OCI-M2 (cell line): ENCODE measurements around the gene SLC9A7.

Experiments used
- DNase-seq: peaks from one replicate; lab custom pipeline; 2025; ENCODE audit not compliant: unreplicated experiment; lab: John Stamatoyannopoulos, UW

The SLC9A7 gene

DNA sequence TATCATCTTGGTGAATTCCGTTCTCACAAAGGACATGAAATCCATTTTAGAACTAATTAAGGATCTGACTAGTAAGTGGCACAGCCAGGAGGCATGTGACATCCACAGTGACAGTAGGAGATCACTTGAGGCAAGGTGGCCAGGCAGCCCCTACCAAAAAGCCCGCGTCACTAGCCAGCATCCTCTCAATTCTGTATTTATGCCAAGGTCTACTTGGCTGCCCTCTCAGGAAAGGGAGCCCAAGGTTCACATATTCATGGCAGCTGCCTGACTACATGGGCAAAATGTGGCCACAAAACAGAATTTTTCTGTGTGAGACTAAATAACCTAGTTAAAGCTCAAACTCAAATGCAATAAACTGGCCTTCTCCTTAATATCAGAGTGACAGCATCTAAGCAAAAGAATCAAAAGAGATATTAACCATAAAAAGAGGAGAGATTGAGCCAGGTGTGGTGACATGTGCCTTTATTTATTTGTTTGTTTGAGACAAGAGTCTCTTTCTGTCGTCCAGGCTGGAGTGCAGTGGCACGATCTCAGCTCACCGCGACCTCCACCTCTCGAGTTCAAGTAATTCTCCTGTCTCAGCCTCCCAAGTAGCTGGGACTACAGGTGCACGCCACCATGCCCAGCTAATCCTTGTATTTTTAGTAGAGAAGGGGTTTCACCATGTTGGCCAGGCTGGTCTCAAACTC is 51.5 kb downstream of the SLC9A7 start:
- no peak for DNase-seq

DNA sequence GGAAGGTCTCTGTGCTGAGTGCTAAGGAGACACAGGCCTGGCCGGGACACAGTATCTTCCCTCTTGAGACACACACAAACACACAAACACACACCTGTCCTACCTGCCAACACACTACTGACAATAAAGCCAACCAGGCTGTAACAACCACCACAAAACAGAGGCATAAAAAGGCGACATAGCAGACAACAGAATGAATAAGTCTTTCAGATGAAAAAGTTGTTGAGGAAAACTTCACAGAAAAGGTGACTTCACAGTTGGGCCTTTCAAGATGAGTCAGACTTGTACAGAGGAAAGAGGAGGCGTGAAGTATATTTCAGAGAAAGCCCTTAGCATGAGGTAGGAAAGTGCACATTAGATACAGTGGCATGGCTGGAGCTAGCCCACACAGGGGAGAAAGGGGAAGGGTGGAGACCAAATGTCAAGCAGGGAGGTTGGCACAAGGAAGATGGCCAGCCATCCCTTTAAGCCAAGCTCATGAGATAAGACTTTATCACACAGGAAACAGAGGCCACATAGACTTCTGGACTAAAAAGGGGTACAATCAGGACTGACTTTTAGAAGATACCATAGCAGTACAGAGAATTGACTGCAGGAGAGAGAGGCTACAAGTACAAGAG is 54.0 kb downstream of the SLC9A7 start:
- DNase-seq, result peak; percentile 62

DNA sequence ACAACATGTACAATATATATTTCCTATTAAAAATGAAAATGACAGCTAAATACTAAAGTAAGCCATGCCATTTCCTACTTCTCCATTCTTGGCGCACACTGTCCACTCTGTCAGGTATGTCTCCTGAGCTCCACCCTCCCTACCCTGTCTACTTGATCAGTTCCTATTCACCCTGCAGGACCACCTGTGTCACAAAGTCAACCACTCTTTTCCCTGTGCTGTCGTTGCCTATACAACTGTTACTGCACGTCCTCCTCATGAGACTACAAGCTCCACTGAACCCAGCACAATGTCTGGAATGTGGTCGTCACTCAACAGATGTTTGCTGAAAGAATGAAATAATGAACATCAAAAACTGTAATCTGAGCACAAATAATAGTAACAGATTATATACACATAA is 54.9 kb downstream of the SLC9A7 start:
- DNase-seq, result no peak

DNA sequence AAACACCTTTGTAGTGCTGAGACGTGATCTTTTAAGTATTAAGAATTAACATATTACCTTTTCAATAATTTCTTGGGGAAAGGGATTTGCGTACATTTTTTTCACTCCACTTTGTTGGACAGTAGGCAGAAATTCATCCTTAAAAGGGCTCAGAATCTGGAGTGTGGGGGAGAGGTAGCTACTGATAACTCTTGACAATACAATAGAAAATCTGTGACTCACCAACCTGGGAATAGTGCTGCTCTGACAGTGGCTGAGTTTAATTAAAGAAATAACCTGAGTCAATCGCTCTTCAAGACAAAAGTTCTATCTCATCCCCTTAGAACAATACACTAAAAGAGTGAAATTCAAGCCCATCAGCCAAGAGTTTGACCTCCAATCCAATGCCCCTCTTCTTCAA is 60.2 kb downstream of the SLC9A7 start:
- DNase-seq, result no peak

DNA sequence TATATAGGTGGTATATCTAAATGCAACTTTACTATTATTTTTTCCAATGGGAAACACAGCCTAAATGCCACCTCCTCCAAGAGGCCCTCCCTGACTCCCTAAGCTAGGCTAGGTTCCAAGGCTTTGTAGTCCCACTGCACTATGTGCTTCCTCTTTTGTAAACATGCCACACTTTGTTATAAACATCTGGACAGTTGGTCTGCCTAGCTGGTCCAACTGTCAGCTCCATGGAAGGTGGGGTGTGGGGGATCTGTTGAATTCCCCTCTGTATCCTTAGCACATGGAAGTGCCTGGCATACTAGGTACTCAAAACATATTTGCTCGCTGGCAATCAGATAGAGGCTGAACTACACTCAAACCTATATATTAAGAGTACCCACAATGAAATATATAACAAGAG is 63.4 kb downstream of the SLC9A7 start:
- no peak for DNase-seq

DNA sequence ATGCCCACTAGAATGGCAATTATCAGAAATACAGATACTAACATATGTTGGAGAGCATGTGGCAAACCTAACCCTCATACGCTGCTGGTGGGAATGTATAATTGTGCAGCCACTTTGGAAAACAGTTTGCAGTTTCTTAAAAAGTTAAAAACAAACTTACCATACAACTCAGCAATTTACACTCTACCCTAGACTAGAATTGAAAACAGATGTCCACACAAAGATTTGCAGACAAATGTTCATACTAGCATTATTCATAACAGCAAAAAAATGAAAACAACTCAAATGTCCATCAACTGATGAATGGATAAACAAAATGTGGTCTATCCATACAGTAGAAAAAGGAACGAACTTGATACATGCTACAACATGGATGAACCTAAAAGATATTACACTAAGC is 64.4 kb downstream of the SLC9A7 start:
- no peak for DNase-seq

DNA sequence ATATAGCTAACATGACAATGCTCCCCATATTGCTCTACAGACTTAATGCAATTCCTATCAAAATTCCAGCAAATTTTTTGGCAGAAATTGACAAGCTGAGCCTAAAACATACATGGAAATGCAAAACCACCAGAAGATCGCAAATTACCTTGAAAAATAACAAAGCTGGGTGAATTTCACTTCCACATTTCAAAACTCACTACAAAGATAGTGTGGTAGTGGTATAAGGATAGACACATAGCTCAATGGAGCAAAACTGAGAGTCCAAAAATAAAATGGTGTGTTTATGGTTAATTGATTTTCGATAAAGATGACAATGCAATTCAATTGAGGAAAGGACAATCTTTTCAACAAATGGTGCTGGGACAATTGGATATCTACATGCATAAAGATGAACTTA is 65.8 kb downstream of the SLC9A7 start:
- DNase-seq, result no peak

DNA sequence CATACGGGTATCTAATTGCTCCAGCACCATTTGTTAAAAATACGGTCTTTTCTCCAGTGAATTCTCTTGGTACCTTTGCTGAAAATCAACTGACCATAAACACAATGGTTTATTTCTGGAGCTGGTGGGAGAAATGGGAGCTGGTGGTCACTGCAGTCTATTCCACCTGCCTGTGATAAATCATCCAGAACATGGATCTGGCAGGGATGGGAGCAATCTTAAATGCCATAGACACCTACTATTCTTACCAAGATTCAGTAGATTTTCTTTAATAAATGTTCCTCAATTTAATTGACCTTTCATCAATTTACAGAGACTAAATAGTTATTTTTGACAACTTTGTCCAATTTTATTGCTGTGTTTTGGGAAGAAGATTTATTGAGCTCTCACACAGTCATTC is 68.1 kb downstream of the SLC9A7 start:
- DNase-seq, result no peak

DNA sequence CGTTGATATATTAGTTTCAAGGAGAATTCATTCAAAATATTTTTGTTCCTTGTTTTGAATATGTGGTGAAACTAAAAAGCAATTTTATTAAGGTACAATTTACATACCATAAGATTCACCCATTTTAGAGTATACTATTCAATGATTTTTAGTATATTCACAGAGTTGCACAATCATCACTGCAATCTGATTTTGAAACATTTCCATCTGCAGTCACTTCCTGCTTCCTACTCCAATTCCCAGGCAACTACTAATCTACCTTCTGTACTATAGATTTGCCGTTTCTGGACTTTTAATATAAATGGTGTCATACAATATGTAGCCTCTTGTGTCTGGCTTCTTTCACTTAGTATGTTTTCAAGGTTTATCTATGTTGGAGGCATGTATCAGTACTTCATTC is 71.3 kb downstream of the SLC9A7 start:
- DNase-seq, result no peak

DNA sequence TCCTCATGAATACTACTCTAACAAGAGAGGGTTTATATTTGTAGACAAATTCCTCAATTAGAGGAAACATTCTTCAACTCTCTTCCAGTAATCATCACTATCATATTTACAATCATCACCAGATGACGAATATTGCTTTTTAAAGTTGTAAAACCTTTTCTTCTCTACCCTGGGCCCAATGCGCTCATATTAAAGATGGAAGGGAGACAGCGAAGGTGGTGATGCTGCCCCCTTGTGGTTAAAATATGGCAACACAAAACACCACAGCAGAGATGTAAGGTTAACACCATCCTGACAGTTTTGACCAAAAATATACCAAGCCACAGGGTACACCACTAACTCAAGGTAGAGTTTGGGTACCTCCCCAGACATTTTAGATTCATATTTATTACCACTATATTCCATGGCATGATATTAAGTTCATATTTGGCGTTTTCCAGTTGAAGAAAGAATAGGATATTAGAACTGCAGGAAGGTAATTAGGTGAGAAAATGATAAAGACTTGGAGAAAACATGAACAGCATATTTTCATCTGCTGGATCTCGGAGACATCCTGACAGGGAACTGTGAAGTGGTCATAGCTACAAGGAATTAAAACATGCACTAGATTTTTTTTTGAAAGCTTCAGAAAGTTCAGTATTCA is 72.8 kb downstream of the SLC9A7 start:
- DNase-seq, result no peak

DNA sequence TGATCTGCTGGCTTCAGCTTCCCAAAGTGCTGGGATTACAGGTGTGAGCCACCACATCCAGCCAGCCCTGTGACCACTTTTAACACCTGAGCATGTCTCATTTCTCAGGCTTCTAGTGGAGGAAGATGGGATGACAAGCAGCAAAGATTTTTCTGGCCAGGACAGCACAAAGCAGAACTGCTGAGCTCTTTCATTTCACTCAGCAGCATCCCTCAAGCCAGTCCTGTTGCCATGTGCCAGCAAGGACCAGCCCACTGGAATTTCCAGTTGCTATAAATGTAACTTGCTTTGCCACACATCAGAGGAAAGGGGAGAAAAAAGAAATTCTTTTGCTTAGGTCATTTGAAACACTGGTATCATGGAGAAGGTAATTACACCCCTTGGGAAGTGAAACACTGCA is 75.9 kb downstream of the SLC9A7 start:
- no peak for DNase-seq

DNA sequence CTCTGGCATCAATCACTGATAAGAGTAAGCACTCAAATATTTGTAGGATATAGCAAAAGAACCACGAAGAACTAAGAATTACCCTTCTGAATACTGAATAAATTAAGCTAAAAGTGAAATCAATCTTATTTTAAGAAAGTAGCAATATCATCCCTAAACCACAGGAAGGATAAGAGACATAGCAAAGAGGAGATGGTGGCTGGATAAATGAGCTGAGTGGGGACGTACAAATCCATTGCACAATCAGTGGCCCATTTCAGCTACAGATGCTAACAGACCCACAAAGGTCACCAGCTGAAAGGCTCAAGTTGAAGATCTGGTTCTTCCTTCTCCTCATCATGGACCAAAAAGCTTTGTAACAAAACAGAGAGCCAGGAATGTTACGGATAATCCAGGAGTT is 77.1 kb downstream of the SLC9A7 start:
- no peak for DNase-seq

DNA sequence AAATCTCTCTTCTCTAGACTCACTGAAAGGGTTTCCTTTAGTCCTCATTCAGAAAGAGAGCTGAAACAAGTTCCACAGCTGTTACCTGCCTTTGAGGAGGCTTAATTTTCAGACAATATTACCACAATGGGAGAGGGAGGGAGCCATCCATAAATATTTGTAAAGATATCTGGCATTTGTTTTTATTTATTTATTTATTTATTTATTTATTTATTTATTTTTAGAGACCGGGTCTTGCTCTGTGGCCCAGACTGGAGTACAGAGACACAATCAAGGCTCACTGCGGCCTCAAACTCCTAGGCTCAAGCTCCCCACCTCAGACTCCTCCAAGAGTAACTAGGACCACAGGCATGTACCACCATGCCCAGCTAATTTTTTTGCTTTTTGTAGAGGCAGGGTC is 80.7 kb downstream of the SLC9A7 start:
- no peak for DNase-seq

DNA sequence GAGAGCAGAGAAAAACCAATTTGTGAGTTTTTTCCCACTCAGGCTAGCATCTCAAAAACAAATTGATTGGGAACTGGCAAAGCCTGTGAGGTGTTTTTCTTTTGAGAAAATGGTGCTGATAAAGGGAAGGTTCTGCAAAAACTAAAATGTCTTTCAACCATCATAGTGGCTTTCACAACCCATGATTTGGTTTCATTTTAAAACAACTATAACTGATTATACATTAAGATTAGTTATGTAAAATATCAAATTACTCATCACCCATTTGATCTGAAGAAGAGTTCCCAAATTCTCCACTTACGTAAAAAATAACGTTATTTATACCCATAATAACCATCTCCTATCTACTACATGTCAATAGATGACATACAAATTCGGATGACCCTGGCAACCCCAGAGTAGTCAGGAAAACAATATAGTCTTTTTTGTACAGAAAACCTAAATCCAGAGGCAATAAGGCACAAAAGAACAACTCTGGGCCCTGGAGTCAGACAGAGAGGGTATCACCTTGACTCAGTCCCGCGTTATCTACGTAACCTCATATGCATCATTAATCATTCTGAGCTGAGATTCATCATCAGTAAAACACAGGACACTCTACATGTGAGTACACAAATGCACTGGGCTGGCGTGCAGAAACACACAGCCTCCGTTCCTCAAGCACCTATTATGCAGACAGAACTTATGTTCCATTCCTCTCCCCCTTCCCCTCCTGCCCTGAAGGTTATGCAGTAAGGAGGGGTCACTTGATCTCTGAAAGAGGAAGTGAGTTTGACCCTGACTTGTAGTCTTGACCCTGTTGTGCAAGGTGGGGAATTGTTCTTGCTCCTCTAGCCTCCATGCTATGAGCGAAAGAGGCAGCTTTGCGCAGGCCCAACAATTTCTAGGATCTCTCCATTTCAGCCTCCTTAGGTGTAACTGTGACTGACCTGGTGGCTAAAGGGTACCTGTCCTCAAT is 82.2 kb downstream of the SLC9A7 start:
- no peak for DNase-seq

DNA sequence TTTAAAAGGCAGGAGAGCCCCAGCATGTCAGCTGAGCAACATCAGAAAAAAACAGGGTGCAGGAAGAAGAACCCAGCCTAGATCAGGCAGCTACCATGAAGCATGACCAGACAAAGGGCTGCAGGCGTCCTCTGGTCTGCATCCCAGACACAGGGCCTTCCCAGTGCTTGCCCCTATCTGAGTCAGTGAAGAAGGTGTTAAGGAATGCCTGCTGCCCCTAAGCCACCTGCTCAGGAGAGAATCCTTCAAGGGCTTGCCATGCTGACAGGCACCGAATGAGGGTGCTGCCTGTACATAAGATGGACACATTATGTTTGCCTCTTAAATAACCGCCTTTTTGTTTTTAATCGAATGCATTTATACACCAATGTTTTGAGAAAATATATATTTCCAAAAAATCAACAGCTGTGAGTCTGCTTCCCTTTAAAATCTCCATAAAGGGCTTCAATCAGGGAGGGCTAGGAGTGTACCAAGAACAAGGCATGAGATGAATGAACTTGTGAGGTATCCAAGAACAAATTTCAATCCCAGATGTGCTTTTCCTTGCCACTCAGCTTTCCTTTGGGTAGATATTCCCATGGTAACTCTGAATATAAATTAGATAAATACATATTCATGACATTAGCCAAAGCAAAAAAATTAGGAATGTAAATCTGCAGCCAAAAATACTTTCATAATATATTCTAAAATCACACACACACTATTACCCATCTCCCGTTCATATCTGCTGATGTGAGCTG is 85.1 kb downstream of the SLC9A7 start:
- DNase-seq, result no peak

DNA sequence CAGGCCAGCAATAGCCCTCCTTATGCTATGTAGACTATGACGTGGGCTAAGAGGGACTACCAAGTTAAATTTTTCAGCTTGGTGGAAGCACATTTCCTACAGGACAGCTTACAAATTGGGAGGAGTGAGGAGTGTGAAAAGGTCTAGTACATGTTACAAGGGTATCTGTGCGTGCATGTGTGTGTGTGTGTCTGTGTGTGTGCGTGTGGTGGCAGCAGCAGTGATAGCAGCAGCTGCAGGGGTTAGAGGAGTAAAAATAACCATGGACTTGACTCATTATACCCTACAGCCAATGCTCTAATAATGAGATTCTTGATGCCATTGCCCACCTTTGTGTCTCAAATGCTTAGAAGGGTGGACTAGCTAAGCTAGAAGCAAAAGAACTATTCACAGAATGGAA is 88.6 kb downstream of the SLC9A7 start:
- DNase-seq, result no peak

DNA sequence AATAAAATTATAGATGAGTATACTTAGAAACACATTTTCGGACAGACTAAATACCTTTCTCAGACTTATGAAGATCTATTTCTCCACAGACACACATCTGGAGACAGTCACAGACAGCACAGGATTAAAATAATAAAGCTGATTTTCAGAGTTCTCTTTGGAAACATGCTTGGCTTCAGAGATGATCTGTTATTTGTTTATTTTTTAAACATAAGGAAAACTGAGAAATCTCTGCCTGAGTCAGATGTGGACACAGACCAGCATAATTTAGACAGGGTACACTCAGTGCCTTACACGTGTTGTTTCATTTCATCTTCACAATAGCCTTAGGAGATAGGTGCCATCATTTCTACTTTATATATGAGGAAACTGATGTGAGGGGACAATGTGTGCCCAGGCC is 92.1 kb downstream of the SLC9A7 start:
- DNase-seq, result no peak

DNA sequence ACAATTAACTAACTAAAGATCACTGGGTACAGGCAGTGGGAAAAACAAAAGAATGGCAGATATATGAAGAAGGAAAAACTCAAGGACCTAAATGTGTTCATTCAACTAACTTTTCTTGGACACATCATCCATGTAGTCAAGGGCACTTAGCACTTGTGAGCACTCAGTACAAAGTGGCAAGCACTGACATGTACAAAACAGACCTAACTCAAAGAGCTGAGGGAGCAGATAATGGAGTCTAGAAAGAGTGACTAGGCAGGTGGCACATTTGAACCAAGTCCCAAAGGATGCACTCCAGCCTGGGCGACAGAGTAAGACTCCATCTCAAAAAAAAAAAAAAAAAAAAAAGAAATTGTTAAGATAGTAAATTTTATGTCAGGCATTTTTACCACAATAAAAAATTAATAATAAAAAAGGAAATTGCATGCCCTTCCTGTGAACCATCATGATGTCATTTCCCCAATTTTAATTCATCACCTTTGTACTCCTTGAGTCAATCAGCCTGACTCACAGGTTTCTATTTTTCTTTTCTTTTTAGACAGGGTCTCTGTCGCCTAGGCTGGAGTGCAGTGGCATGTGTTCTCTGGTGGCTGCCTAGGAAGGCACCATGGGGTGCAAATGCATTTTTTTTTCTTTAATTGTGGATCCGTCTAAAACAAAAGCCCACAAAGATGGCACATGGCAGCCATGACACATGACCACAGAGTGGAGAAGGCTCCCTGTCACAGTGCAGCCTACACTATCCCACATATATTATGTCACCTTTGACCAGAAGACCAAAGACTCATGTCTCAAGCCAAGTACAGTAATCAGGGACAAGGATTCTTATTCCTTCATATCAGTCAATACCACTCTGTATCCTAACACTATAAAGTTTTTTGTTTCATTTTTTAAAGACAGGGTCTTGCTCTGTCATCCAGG is 93.4 kb downstream of the SLC9A7 start:
- DNase-seq, result no peak

DNA sequence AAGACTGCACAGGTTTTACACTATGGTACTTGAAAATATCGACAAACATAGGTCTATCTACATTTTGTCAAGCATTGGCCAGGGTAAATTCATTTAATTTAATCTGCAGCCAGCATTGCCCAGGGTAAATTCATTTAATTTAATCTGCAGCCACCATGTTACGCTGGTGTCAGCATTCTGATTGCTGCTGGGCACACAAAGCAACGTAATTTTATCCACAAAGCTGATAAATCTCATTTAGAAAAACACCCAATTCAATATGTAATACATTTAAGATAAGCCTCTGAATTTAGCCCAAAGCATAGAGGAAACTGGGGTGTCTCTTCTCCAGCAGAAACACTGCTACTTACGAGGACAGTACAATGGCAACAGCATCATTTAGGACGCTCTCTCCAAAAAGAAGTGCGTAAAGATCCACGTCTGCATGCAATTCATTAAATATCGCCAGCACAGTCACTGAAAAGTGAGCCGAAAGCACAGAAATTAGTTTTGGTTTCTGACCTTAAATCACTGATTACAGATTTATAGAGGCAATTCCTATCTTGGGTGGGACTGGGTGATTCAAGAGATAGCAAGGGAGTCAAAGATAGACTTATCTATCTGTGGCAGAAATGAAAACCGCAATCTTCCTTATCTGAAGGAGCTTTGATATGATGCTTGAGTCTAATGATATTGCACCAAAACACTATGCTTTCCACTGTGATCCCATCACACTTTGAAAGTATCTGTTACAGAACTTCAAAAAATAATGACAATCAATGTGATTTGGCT is 96.5 kb downstream of the SLC9A7 start:
- DNase-seq, result no peak
